ENCODE data around the gene VPS11.

Gene VPS11

DNA sequence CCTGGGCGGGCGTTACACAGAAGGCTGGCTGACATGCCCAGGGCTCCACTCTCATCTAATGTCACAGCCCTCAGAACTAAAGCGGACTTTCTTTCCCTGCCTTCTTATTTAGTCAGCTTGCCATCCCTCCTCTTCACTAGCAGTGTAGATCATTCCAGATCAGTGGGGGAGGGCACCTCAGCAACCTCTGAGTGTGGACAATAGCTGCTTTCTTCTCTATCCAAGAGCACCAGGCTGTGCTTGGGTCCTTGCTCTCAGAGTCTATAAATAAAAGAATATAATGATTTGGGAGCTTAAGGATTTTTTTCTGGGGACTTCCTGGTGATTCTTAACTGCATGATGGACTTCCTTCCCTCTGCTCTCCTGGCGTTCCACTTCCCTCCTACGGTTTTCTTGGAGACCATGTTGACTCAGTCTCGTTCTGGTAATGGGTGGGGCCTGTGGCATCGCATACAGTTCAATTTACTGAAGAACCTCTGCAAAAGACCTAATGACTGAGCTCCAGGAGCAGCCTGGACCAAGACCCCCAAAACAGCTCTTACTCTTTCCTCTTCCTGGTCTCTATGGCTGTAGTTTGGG, 14.2 kb downstream of the VPS11 start:
- no peak for DNase-seq (ENCODE audit: low read depth in 2 of 2)

DNA sequence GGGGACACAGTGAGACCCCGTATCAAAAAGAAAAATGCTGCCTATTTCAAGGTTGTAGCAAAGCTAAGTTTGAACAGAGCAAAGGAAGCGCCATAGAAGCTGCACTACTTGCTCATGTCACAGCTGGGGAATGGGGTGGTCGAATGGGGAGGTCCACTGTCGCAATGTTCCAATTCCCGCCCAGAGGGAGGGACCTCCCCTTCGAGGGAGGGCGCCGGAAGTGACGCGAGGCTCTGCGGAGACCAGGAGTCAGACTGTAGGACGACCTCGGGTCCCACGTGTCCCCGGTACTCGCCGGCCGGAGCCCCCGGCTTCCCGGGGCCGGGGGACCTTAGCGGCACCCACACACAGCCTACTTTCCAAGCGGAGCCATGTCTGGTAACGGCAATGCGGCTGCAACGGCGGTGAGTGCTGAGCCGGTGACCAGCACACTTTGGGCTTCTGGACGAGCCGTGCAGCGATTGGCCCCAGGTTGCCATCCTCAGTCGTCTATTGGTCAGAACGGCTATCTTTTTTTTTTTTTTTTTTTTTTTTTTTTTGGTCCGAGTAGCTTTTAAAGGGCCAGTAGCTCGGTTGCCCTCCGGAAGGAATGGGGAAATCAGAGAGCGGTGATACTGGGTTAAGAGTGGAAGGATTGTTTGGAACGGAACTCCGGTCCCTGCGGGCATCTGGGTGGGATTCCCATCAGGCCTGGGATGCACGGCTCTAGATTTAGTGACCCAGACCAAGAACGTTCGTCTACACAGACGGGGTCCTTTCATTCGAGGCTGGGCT, 17.2 kb downstream of the VPS11 start, which contains the start of gene HMBS:
Gene HMBS (plus strand): TSS at position 219 of the 774 bp plus-strand sequence. CDS start 153 bp downstream, at position 372.
- peak; percentile 72 to 80 for DNase-seq (ENCODE audit: low read depth in 2 of 2)

DNA sequence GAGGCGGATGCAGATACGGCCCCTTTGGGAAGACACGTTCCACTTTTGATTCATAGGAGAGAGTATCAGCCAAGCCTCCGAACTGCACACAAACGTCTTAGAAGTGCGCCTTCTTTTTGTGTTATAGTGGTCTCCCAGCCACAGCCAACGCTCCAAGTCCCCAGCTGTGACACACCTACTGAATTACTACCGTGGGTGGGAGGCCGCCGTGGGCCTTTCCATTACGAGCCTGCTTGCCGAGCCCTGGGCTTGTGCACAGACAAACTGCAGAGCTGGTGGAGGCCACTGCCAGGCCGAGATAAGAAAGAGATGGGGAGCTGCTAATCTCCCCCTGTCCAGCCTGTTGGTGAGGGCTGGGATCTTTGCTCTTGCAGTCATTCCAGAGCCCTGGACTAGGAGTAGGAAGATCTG, 17.8 kb downstream of the VPS11 start:
- no peak for DNase-seq (ENCODE audit: low read depth in 2 of 2)

DNA sequence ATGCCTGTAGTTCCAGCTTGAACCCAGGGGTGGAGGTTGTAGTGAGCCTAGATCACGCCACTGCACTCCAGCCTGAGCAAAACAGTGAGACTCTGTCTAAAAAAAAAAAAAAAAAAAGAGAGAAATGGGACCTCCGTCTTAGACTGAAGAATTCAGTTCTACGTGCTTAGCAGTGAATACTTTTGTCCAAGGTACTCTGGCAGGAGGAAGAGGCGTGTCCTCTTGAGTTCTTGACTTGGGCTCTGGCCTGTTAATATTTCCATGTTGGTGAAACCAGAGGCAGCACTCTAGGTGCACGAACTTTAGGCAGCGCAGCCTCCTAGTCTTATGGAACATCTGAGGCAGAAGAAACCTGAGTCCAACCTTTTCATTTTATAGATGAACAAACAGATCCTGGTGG, 19.5 kb downstream of the VPS11 start:
- DNase-seq (ENCODE audit: low read depth in 2 of 2) = no peak

DNA sequence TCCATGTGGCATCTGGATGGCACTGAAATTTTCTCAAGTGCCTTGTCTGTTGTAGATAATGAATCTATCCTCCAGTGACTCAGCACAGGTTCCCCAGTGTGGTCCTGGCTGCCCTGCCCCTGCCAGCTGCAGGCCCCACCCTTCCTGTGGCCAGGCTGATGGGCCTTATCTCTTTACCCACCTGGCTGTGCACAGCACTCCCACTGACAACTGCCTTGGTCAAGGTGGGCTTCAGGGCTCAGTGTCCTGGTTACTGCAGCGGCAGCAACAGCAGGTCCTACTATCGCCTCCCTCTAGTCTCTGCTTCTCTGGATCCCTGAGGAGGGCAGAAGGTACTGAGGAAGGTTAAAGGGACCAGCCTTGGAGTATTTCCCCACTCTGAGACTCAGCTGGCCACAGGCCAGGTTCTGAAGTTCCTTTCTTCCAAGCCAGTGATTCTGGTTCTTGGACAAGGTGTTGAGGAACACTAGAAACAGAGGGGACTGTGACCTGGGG, 20.2 kb downstream of the VPS11 start:
- DNase-seq (ENCODE audit: low read depth in 2 of 2) = no peak

DNA sequence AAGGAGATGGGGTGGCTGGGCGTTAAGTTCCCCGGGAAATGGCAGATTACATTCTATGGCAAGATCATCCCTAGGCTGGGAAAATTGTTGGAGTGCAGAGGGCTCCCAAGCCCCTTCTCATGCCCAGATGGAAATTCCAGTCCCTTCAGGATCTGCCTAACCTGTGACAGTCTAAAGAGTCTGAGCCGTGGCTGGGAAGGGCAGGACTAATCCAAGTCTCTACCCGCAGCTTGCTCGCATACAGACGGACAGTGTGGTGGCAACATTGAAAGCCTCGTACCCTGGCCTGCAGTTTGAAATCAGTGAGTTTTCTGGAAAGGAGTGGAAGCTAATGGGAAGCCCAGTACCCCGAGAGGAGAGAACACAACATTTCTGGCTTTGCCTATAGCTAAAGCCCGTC, 20.8 kb downstream of the VPS11 start:
- DNase-seq (ENCODE audit: low read depth in 2 of 2) = no peak

DNA sequence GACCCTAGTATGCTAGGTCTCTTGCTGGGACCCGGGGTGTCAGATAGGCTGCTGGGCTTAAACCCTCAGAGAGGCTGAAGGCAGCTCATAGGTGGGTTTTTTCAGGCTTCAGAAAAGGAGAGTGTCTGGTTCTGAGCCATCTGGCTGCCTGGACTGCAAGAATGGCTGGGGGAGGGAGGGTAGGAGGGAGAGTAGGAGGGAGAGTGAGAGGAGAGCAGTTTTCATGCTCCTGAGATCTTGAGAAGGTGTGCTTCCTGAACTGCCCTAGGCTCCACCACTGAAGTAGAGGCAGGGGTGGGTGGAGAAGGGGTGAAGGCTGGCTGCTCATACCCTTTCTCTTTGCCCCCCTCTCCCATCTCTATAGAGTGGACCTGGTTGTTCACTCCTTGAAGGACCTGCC, 21.7 kb downstream of the VPS11 start:
- DNase-seq (ENCODE audit: low read depth in 2 of 2) = no peak

DNA sequence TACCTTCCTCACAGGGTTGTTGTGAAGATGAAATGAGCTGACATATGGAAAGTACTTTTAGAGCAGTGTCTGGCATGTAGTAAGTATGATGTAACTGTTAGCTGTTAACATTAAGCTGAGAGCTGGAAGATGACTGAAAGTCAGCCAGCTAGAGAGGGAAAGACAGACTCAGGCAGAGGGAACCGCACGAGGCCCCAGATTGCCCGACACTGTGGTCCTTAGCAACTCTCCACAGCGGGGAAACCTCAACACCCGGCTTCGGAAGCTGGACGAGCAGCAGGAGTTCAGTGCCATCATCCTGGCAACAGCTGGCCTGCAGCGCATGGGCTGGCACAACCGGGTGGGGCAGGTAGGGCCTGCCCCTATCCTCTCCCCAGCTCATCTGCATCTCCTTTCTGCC, 23.6 kb downstream of the VPS11 start:
- no peak for DNase-seq (ENCODE audit: low read depth in 2 of 2)

DNA sequence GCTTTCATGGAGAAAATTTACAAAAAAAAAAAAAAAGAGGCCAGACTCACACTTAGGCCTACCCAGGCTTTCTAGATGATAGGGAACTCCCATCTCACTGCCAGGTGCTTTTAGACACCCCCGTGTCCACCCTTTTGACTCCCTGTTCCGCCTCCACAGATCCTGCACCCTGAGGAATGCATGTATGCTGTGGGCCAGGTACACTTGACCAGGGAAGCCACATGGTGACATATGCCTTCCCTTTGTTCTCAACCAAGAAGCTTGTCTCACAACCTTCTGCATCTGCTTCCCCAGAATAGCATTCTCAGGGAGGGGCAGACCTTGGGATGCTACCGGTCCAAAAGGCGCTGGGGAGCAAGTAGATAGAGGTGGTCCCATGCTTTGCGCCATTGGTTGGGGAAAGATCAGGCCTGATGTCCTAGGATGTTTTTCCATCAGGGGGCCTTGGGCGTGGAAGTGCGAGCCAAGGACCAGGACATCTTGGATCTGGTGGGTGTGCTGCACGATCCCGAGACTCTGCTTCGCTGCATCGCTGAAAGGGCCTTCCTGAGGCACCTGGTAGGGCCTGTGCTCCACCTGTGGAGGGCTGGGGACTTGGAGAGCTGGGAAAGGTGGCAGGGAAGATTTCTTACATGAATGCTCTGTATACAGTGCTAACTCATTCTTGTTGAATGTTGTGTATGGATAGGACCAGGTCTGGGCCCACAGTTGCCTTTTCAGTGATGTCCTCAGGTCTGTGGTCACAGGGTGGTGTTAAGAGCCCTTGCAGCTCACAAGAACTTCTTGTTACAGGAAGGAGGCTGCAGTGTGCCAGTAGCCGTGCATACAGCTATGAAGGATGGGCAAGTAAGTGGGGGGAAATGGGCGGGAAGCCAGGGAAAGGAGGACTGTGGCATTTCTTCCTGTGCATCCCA, 24.6 kb downstream of the VPS11 start:
- no peak for DNase-seq (ENCODE audit: low read depth in 2 of 2)

DNA sequence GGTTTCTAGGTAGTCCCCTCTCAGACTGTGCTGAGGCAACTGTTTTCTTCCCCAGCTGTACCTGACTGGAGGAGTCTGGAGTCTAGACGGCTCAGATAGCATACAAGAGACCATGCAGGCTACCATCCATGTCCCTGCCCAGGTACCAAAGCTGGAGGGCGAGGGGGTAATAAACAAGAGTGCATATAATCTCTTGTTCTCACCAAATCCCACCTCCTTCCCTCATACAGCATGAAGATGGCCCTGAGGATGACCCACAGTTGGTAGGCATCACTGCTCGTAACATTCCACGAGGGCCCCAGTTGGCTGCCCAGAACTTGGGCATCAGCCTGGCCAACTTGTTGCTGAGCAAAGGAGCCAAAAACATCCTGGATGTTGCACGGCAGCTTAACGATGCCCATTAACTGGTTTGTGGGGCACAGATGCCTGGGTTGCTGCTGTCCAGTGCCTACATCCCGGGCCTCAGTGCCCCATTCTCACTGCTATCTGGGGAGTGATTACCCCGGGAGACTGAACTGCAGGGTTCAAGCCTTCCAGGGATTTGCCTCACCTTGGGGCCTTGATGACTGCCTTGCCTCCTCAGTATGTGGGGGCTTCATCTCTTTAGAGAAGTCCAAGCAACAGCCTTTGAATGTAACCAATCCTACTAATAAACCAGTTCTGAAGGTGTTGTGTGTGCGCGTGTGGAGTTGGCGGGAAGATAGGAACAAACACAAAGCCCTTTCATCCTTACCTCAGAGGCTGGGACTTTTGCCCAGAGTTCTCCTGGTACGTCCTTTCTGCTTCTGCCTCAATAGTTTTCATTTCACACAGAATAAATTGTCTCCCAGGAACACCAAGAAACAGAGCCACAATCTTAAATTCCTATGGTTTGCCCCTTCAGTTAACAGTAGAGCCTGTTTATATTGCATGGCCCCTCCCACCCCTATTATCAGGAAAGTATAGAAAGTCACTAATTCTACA, 25.5 kb downstream of the VPS11 start:
- no peak for DNase-seq (ENCODE audit: low read depth in 2 of 2)

DNA sequence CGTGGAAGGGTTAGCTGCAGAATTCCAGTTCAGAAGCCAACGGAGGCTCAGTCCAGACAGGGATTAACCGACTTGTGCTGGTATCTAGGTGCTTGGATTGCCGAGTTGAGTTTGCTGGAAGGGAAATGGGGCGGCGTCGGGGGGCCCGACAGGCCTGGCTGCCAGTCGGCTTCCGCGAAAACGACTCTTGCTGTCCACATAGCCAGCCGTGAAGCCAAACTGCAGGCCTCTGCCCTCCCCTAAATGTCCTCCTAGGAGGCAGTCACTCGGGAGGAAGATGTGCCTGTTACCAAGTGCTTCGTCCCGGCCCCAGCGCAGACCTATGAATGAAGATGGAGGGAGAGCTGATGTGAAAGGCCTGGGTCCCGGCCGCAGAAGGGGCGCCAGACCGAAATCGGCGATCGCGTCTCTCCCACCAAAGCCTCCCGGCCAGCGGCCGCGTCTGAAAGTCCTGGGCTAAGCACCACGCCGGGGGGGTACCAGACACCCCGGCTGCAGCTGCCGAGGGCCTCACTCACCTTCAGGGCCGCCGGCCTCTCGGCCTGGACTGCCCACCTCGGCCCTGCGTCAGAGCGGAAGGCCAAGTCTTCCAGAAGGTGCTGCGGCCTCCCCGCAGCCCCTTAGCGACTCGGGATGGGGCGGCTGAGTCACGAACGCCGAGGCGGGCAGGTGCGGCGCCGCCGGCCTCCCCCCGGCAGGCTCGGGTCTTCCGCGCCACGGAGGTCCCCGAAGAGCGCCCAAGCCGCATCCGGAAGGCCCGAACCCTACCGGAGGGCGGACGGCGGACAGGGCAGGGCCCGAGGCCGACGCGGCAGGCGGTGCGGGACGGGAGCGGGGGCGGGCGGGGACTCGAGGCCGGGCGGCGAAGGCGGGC, 26.6 kb downstream of the VPS11 start:
- no peak for DNase-seq (ENCODE audit: low read depth in 2 of 2)

DNA sequence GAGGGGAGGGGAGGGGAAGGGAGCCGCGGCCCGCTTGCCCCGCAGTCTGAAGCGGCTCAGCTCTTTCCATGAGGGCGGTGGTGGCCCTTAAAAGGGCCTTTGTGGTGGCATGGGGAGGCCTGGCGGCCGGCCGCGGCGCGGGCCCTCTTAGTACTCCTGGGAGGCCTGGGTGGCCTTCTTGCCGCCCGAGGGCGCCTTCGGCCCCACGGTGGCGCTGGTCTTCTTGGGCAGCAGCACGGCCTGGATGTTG, 27.1 kb downstream of the VPS11 start:
- no peak for DNase-seq (ENCODE audit: low read depth in 2 of 2)

DNA sequence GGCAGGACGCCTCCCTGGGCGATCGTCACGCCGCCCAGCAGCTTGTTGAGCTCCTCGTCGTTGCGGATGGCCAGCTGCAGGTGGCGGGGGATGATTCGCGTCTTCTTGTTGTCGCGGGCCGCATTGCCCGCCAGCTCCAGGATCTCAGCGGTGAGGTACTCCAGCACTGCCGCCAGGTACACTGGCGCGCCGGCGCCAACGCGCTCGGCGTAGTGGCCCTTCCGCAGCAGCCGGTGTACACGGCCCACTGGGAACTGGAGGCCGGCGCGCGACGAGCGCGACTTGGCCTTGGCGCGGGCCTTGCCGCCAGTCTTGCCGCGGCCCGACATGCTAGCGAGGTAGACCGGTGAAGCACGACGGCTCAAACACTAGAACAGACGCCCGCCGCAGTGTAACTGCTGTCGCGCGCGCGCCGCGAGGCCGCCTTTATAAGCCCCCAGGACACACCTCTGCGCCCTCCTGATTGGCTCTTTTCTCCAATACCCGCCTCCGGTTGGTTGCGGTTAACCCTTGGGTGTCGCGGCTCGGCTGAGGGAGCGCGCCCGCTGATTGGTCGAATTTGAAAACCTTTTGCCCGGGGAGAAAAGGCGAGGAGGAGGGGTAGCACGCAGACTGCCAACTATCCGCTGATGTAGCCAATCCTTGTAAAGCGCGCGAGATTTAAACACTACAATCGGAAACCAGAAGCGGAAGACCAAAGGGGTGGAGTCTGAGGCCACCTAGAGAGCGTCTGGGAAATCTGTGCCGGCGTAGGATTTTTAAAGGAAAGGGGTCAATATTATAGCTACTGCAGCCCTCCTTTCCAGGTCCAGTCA, 27.7 kb downstream of the VPS11 start:
- DNase-seq (ENCODE audit: low read depth in 2 of 2) = peak; percentile 99

DNA sequence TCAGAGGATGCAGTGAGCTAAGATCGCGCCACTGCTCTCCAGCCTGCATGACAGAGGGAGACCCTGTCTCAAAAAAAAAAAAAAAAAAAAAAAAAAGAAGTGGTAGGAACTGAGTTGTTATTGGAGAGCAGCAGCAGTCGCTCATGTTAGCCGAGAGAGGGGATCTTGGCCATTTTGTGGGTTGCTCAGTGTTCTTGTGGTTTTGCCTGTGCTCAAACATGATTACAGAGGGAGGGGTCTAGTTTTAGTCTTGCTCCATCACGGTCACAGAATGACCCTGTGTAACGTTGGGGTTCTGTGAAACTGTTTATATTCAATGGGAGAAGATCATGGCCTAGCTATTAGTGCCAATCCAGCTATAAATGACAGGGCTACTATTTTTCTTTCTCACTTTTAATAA, 32.1 kb downstream of the VPS11 start:
- no peak for DNase-seq (ENCODE audit: low read depth in 2 of 2)

DNA sequence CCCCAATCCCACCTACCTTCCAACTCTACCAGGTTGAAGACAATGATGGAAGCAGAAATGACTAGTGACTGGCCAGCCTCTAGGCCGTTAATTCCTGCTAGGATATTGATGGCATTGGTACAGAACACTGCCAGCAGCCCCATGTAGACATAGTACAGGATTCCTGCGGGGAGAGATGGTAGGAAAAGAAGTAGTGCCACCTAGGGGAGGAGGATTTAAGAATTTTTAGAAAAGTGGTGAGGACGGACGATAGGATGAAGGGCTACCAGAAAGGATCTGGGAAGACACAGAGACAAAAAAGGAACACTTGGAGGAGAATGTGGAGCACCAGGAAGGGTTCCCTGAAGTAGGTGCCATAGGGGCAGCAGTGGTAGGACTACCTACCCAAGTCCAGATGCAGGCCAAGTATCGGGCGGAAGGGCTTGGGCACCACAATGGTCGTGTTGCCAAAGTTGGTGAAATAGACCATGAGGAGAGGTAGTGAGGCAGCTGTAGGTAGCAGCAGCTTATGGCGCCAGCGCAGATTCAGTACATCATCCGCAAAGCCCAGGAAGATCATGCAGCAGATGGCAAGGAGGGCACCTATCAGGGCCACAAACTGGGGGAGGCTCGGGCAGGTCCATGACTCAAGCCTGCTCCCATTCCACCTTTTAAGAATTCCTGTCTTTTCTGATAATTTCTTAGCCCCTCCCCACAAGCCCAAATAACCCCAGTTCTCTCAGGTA, 32.8 kb downstream of the VPS11 start:
- no peak for DNase-seq (ENCODE audit: low read depth in 2 of 2)

DNA sequence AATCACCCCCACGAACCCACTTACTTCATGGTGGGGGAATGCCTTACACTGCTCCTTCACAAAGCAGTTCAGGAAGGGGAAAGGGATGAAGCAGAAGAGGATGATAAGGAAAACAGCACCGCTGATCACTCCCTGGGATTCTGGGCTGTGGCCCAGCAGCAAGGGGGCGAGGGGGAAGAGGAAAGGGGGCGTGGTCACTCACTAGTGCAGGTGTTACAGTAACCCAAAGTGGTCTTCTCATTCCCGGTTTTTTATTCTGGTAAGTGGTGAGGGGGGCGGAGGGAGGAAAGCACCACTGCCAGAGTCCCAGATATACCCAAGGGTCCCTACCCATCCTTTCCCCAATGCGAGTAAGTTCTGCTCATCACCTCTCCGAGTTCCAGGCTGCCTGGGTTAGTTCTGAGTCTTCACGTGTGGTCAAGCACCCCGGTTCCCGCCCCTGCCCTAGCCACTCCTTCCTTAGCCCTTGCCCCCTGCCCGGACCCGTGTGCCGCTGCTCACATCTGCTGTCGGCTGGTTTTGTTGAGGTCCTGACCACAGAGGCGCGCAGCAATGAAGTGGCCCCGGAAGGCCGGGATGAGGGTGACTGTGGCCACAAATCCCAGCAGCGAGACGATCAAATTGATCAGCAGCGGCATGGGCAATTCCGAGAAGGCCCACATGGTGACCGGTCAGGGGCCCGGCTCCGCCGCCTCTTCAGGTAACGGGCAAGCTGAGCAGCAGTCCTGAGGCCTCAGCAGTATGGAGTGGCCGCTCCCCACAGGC, 33.6 kb downstream of the VPS11 start:
- DNase-seq (ENCODE audit: low read depth in 2 of 2) = no peak

DNA sequence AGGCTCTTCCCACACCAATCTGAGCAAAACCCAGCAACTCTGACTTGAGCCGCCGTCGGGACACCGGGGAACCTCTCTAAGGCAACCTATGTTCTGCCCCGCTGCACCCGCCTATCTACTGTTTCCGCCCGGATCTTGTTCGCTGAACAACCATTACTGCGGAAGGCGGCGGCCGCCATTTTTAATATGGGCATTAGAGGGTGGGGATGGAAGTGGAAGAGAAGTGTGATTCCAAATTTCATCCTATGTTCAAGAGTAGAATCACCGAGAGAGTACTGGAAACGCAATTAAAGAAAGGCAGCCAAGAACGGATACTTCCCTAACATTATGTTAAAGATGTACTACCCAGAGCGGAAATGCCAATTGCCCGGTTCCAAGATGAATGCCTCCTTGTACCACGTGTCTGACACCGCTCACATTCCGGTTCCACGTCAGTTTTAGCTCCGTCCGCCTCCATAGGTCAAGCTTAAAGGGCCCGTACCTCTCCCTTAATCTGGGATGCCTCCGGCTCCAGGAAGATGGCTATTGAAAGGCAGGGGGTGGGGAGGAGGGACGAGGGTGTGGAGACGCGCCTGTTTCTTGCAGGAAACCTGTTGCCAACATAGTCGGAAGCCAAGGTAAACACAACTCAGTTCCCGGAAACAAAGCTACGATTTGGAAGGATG, 34.3 kb downstream of the VPS11 start, which contains the start of gene DPAGT1:
Gene DPAGT1 (minus strand): TSS at position 95 of the 665 bp plus-strand sequence. CDS start 198 bp downstream, outside the sequence.
- DNase-seq (ENCODE audit: low read depth in 2 of 2) = peak; percentile 91 to 93
